Prostate gland (tissue), 2 donors: ENCODE data around the gene CUX1.

ENCODE experiments used
- POLR2A ChIP-seq: fragments of 450-650 bp; IDR thresholded peaks from one replicate; pipeline ENCODE4 v1.6.1; 2016; ENCODE audit warnings: antibody characterized with exemption, mild to moderate bottlenecking
- TF ChIP-seq, protein P1 (sequence below), 4 experiments: fragments of 200-600 bp in 2 of 4; fragments of 450-650 bp in 2 of 4; sonication (generic) in 2 of 4; IDR thresholded peaks; 1 replicate in 3 of 4; 2 replicates in 1 of 4; pipeline ENCODE4 v1.5.1; 2016 to 2019; ENCODE audit warnings: antibody characterized with exemption in 4 of 4, mild to moderate bottlenecking in 2 of 4, moderate library complexity in 2 of 4

DNA sequence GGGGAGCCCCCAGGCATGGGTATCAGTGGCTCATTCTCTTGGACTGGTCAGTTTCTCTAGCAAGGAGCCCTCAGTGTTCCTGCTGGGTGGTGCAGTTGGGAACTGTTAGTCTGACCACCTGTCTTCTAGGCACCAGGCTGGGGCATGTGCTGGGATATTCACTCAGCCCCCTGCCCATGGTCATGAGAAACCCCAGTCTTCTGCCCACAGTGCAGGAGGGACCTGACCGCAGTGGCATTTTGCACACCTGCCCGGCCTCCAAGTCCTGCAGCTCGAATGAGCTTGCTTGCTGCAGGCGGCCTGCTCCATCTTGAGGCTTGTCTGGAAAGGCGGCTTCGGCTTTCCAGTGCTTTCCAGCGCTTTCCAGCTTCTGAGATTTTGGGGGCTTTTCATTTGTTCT, 36.3 kb downstream of the CUX1 start:
- no peak for TF ChIP-seq POLR2A
- TF ChIP-seq, protein P1, sequence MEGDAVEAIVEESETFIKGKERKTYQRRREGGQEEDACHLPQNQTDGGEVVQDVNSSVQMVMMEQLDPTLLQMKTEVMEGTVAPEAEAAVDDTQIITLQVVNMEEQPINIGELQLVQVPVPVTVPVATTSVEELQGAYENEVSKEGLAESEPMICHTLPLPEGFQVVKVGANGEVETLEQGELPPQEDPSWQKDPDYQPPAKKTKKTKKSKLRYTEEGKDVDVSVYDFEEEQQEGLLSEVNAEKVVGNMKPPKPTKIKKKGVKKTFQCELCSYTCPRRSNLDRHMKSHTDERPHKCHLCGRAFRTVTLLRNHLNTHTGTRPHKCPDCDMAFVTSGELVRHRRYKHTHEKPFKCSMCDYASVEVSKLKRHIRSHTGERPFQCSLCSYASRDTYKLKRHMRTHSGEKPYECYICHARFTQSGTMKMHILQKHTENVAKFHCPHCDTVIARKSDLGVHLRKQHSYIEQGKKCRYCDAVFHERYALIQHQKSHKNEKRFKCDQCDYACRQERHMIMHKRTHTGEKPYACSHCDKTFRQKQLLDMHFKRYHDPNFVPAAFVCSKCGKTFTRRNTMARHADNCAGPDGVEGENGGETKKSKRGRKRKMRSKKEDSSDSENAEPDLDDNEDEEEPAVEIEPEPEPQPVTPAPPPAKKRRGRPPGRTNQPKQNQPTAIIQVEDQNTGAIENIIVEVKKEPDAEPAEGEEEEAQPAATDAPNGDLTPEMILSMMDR (IDR thresholded peaks at IDR 0.05): no peak
